Loucy (cell line): Measurements from ENCODE around the gene C22orf15.

Experiments used
- EZH2phosphoT487 ChIP-seq: fragments of 200-600 bp; IDR thresholded peaks from 2 replicates; pipeline ENCODE4 v1.6.1; 2018; ENCODE audit warnings: antibody characterized with exemption, mild to moderate bottlenecking, moderate library complexity, borderline replicate concordance
- TF ChIP-seq, protein P1 (sequence below): fragments of 200-600 bp; sonication (generic); conservative IDR thresholded peaks from 2 replicates; pipeline ENCODE4 v1.5.1; 2014; ENCODE audit warnings: mild to moderate bottlenecking, antibody characterized with exemption, low read length

DNA sequence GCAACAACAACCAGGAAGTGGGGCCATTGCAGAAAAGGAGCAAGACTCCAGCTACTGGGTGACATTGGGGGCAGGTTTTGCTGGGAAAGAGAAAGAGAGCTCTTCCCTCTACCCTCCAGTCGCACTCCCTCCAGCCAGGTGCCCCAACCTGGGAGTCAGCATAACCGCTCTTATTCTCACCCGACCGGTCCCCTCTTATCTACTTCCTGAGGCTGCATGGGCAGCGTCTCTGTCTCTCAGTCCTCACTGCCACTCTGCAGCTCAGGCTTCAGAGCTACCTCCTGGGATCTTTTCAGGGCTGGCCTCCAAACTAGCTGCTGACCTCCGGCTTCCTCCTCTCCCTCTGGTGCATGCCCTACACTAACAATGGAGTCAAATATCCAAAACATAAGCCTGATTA, 17.0 kb upstream of the C22orf15 start:
- TF ChIP-seq, protein P1, sequence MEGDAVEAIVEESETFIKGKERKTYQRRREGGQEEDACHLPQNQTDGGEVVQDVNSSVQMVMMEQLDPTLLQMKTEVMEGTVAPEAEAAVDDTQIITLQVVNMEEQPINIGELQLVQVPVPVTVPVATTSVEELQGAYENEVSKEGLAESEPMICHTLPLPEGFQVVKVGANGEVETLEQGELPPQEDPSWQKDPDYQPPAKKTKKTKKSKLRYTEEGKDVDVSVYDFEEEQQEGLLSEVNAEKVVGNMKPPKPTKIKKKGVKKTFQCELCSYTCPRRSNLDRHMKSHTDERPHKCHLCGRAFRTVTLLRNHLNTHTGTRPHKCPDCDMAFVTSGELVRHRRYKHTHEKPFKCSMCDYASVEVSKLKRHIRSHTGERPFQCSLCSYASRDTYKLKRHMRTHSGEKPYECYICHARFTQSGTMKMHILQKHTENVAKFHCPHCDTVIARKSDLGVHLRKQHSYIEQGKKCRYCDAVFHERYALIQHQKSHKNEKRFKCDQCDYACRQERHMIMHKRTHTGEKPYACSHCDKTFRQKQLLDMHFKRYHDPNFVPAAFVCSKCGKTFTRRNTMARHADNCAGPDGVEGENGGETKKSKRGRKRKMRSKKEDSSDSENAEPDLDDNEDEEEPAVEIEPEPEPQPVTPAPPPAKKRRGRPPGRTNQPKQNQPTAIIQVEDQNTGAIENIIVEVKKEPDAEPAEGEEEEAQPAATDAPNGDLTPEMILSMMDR, result no peak
- no peak for TF ChIP-seq EZH2phosphoT487
